ENCODE measurements around the gene DGKZ.

DNA sequence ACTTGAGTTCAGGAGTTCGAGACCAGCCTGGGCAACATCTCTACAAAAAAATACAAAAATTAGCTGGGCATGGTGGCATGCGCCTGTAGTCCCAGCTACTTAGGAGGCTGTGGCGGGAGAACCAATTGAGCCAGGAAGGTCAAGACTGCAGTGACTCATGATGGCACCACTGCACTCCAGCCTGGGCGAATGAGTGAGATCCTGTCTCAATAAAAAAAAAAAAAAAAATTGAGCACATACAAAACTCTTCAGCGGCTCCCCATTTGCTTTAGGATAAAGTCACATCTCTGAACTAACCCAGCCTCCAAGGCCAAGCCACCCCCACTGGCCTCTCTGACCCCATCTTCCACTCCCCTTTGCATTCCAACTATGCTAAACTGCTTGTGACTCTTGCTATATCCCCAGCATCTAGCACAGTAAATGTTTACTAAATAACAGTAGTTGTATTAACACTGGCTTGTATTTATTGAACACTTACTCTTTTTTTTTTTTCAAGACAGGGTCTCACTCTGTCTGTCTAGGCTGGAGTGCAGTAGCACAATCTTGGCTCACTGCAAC, 40.9 kb upstream of the DGKZ start:
- TF ChIP-seq POLR2A (IDR thresholded peaks at IDR 0.05), result no peak
- TF ChIP-seq, protein P1, sequence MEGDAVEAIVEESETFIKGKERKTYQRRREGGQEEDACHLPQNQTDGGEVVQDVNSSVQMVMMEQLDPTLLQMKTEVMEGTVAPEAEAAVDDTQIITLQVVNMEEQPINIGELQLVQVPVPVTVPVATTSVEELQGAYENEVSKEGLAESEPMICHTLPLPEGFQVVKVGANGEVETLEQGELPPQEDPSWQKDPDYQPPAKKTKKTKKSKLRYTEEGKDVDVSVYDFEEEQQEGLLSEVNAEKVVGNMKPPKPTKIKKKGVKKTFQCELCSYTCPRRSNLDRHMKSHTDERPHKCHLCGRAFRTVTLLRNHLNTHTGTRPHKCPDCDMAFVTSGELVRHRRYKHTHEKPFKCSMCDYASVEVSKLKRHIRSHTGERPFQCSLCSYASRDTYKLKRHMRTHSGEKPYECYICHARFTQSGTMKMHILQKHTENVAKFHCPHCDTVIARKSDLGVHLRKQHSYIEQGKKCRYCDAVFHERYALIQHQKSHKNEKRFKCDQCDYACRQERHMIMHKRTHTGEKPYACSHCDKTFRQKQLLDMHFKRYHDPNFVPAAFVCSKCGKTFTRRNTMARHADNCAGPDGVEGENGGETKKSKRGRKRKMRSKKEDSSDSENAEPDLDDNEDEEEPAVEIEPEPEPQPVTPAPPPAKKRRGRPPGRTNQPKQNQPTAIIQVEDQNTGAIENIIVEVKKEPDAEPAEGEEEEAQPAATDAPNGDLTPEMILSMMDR (IDR thresholded peaks at IDR 0.05), result no peak

Measured in Peyer's patch (tissue), 4 donors.